GM12878 (cell line): ENCODE measurements around the gene PKD2. TPM values are rescaled to one million over a fixed set of nuclear protein-coding genes. Genes with fewer than 3 reads are reported as not detected.

Source experiments
- ATAC-seq: fragments of 200-7000 bp; cut with Tn5 transposase; 3 replicates; pipeline ENCODE4 v1.9.1; 2020; ENCODE audit warnings: mild to moderate bottlenecking, moderate library complexity
- BruUV-seq: library from RNA; stranded (reverse); fragments of 400-500 nt; replicated peaks from 2 replicates; lab custom pipeline; 2021; lab: Mats Ljungman, UMichigan
- CTCF ChIA-PET: fragments of 300-600 bp; sonication (Branson Sonifier 250); formaldehyde crosslinking; extraction: SDS; loops from one replicate; lab custom pipeline; 2021; ENCODE audit warnings: inconsistent platforms; lab: Yijun Ruan, JAX
- POLR2A ChIA-PET: fragments of 350-600 bp; formaldehyde crosslinking; extraction: SDS; loops from one replicate; lab custom pipeline; 2021; ENCODE audit warnings: inconsistent platforms; lab: Charles Lee
- RAD21 ChIA-PET: fragments of 300-600 bp; sonication (Branson Sonifier 250); formaldehyde crosslinking; loops from one replicate; lab custom pipeline; 2023; ENCODE audit warnings: antibody characterized with exemption; ENCODE audit not compliant: unreplicated experiment; lab: Charles Lee
- SMC1A ChIA-PET: fragments of 300-600 bp; sonication (Branson Sonifier 250); formaldehyde crosslinking; loops from one replicate; lab custom pipeline; 2023; ENCODE audit not compliant: unreplicated experiment, uncharacterized antibody; lab: Charles Lee
- DNase-seq: peaks from one replicate; pipeline ENCODE4 v3.0.0-alpha.2; 2011; ENCODE audit warnings: low read depth, low spot score
- FAIRE-seq: peaks from 3 replicates; lab custom pipeline; 2011; peaks lifted over from hg19 to GRCh38; lab: Jason Lieb, UNC
- H2AFZ ChIP-seq: 2 replicates; pipeline ENCODE4 v1.6.0; 2011; ENCODE audit warnings: low read depth, low read length, control low read depth; ENCODE audit not compliant: control insufficient read depth
- H3K27ac ChIP-seq: 2 replicates; pipeline ENCODE4 v1.5.1; 2011; ENCODE audit warnings: control low read depth; ENCODE audit not compliant: control insufficient read depth, insufficient read depth
- H3K27me3 ChIP-seq, 2 experiments: replicated peaks in 1 of 2; 2 replicates each; pipeline versions ENCODE4 v1.6.0 to v1.6.1; 2011; ENCODE audit warnings: low read length in 1 of 2; ENCODE audit not compliant: control insufficient read depth in 2 of 2, insufficient read depth in 2 of 2
- H3K36me3 ChIP-seq, 2 experiments: 2 replicates each; pipeline ENCODE4 v1.5.1; 2011; ENCODE audit warnings: low read length in 1 of 2; ENCODE audit not compliant: control insufficient read depth in 2 of 2, insufficient read depth in 2 of 2
- H3K4me1 ChIP-seq: 2 replicates; pipeline ENCODE4 v1.6.1; 2011; ENCODE audit warnings: mild to moderate bottlenecking, low read length, moderate library complexity, mixed read lengths; ENCODE audit not compliant: control insufficient read depth, insufficient read depth
- H3K4me2 ChIP-seq: 2 replicates; pipeline ENCODE4 v1.6.0; 2011; ENCODE audit warnings: control low read depth; ENCODE audit not compliant: control insufficient read depth, insufficient read depth
- H3K4me3 ChIP-seq: fragments of 200-600 bp; sonication (generic); 2 replicates; pipeline ENCODE4 v1.5.1; 2016
- H3K79me2 ChIP-seq: 2 replicates; pipeline ENCODE4 v1.6.0; 2011; ENCODE audit warnings: low read length; ENCODE audit not compliant: control insufficient read depth, insufficient read depth
- H3K9ac ChIP-seq: 2 replicates; pipeline ENCODE4 v1.8.0; 2011; ENCODE audit warnings: low read length, control low read depth, mixed read lengths; ENCODE audit not compliant: control insufficient read depth, insufficient read depth
- H3K9me3 ChIP-seq: replicated peaks from 3 replicates; pipeline ENCODE4 v1.5.1; 2011; ENCODE audit warnings: mild to moderate bottlenecking, low read length; ENCODE audit not compliant: control insufficient read depth, insufficient read depth
- H4K20me1 ChIP-seq: 2 replicates; pipeline ENCODE4 v1.6.0; 2011; ENCODE audit not compliant: control insufficient read depth, insufficient read depth
- ASH2L ChIP-seq: fragments of 300-600, 200-600 bp; sonication (generic); IDR thresholded peaks from 2 replicates; pipeline ENCODE4 v1.6.1; 2017; ENCODE audit warnings: low read depth, mild to moderate bottlenecking, borderline replicate concordance
- ATF2 ChIP-seq: IDR thresholded peaks from 2 replicates; pipeline ENCODE4 v1.6.1; 2012; ENCODE audit warnings: low read length, inconsistent platforms
- CHD1 ChIP-seq: IDR thresholded peaks from 2 replicates; pipeline ENCODE4 v1.6.1; 2012; ENCODE audit warnings: low read depth, low read length, improper control_type of control experiment
- EGR1 ChIP-seq, 2 experiments: IDR thresholded peaks; 1 replicate in 1 of 2; 2 replicates in 1 of 2; pipeline ENCODE4 v1.6.1; 2011 to 2012; ENCODE audit warnings: low read depth in 2 of 2, low read length in 2 of 2, borderline replicate concordance in 1 of 2, mild to moderate bottlenecking in 1 of 2, moderate library complexity in 1 of 2
- HSF1 ChIP-seq: fragments of 150-350 bp; IDR thresholded peaks from 2 replicates; pipeline ENCODE4 v1.6.1; 2014; ENCODE audit warnings: mild to moderate bottlenecking, low read depth, low read length
- MTA2 ChIP-seq: fragments of 450-650 bp; IDR thresholded peaks from 2 replicates; pipeline ENCODE4 v1.6.1; 2016; ENCODE audit warnings: low read depth, mild to moderate bottlenecking, moderate library complexity
- MYB ChIP-seq: fragments of 150-350 bp; IDR thresholded peaks from 2 replicates; pipeline ENCODE4 v1.6.1; 2014; ENCODE audit warnings: mild to moderate bottlenecking, low read depth, low read length, borderline replicate concordance
- NR2C2 ChIP-seq: IDR thresholded peaks from 2 replicates; pipeline ENCODE4 v1.6.1; 2011; ENCODE audit warnings: borderline replicate concordance, low read depth; ENCODE audit not compliant: control insufficient read depth, insufficient read length
- RBBP5 ChIP-seq: fragments of 200-600 bp; sonication (generic); conservative IDR thresholded peaks from 2 replicates; pipeline ENCODE4 v1.6.1; 2016
- SUPT20H ChIP-seq: IDR thresholded peaks from 2 replicates; pipeline ENCODE4 v1.6.1; 2011; ENCODE audit warnings: low read depth, mild to moderate bottlenecking, low read length, moderate library complexity, borderline replicate concordance; ENCODE audit not compliant: control insufficient read depth
- TCF12 ChIP-seq: IDR thresholded peaks from 2 replicates; pipeline ENCODE4 v1.6.1; 2011; ENCODE audit warnings: low read depth, mild to moderate bottlenecking, low read length
- ZSCAN29 ChIP-seq: fragments of 450-650 bp; IDR thresholded peaks from 2 replicates; pipeline ENCODE4 v1.6.1; 2017; ENCODE audit warnings: mild to moderate bottlenecking, moderate library complexity
- WGBS: methylation state at CpG from one replicate; pipeline ENCODE4 v1.1.6; 2016; ENCODE audit warnings: low lambda C conversion rate; ENCODE audit not compliant: insufficient replicate concordance, insufficient coverage; ENCODE audit errors: missing lambda C conversion rate; 5-methylcytosine and 5-hydroxymethylcytosine counted together
- in situ Hi-C: fragments of 300-500 bp; cut with MboI; formaldehyde crosslinking; loops from 9 replicates; pipeline ENCODE4 v1.14.3; 2018; ENCODE audit warnings: mixed read lengths
- intact Hi-C: fragments of 100-400 bp; cut with micrococcal nuclease; formaldehyde crosslinking; loops from one replicate; pipeline ENCODE4 v1.14.2; 2022; ENCODE audit not compliant: unreplicated experiment
- polyA plus RNA-seq, 11 experiments: library from polyadenylated mRNA; depleted of rRNA in 4 of 11; unstranded in 6 of 11; stranded (reverse) in 5 of 11; fragments of >200 nt; fragmentation: Nextera tagmentation in 4 of 11; fragmentation: Illumina TruSeq in 1 of 11; extraction: Ambion mirVana in 4 of 11; extraction: Trizol in 1 of 11; gene quantifications; 1 replicate in 1 of 11; 2 replicates in 10 of 11; pipeline versions ENCODE4 v1.2.1 to v1.2.3, GENCODE V29; 2011 to 2016; ENCODE audit warnings: inconsistent platforms in 2 of 11, missing spikeins in 2 of 11, low read depth in 1 of 11
- total RNA-seq, 4 experiments: library from RNA; depleted of rRNA in 3 of 4; stranded (reverse); fragments of >200 nt in 3 of 4; fragmentation: Illumina TruSeq in 1 of 4; extraction: Trizol in 1 of 4; gene quantifications; 2 replicates each; pipeline versions ENCODE4 v1.2.1 to v1.2.3, GENCODE V29; 2013 to 2021

Gene PKD2
- total and polyA plus RNA-seq, 10 of the 15 experiments (the other 5 are each of a cell fraction or from before 2014, with no cell fraction given), result 2.0 to 13.8 (median 8.4) TPM

GRCh38 chr4:88091378-88091777 lies 83.9 kb downstream of the PKD2 start (continued):
- TF ChIP-seq EGR1 (IDR thresholded peaks at IDR 0.05; ENCODE audit: borderline replicate concordance in 1 of 2, low read depth in 2 of 2, low read length in 2 of 2), result no peak
- TF ChIP-seq TCF12, result no peak
- TF ChIP-seq CHD1, result no peak
- no peak for TF ChIP-seq SUPT20H
- no peak for TF ChIP-seq HSF1
- no peak for TF ChIP-seq MTA2

- BruUV-seq, result no TSS peak
- Histone ChIP-seq H3K27me3 (peaks cover 0 to 4% of the 10 kb centered on the region in 2 experiments; a peak in 1 of 4 replicates), H3K36me3 (no peaks in the 10 kb centered on the region), H2AFZ (no peak overlapping the region), H3K9me3 (no peaks in the 10 kb centered on the region), H3K4me3 (no peak overlapping the region), H3K27ac (no peak overlapping the region), H4K20me1 (no peaks in the 10 kb centered on the region), H3K79me2 (no peaks in the 10 kb centered on the region), H3K4me1 (no peaks in the 10 kb centered on the region), H3K9ac (no peak overlapping the region), H3K4me2 (no peak overlapping the region)
- TF ChIP-seq RBBP5 (no peak), ATF2 (no peak), ZSCAN29 (no peak), MYB (no peak), ASH2L (no peak), NR2C2 (no peak)
- in situ Hi-C loops, result no loop called here
- intact Hi-C loops, result no loop called here
- no peak for ATAC-seq
- ChIA-PET SMC1A (no interaction called here), RAD21 (no interaction called here), POLR2A (no interaction called here), CTCF (no interaction called here)
- no peak for FAIRE-seq
- no peak for DNase-seq
- WGBS, result 30% methylated on average over 5 of the region's 5 CpGs
Observed at GRCh38 chr4:88093874-88094273, 86.4 kb downstream of the PKD2 start.
